ENCODE data around the gene KLF4.

GRCh38 chr9:107466826-107467225 lies 22.7 kb downstream of the KLF4 start:
- TF ChIP-seq ZNF70 (CRISPR knock-in tag; IDR thresholded peaks at IDR 0.05), result no peak
- no peak for TF ChIP-seq CREB5 (CRISPR knock-in tag; IDR thresholded peaks at IDR 0.05; ENCODE audit: low read depth)
- no peak for TF ChIP-seq TCF4 (CRISPR knock-in tag; IDR thresholded peaks at IDR 0.05; ENCODE audit: borderline replicate concordance)
- no peak for TF ChIP-seq TSHZ2 (CRISPR knock-in tag; IDR thresholded peaks at IDR 0.05)
- no peak for TF ChIP-seq ZNF8 (CRISPR knock-in tag; IDR thresholded peaks at IDR 0.05)
- TF ChIP-seq ZFP30 (CRISPR knock-in tag; IDR thresholded peaks at IDR 0.05), result no peak
- TF ChIP-seq SNAI2 (CRISPR knock-in tag; IDR thresholded peaks at IDR 0.05), result no peak
- no peak for TF ChIP-seq ZFP3 (CRISPR knock-in tag; IDR thresholded peaks at IDR 0.05)
- TF ChIP-seq PATZ1 (CRISPR knock-in tag; IDR thresholded peaks at IDR 0.05; ENCODE audit: borderline replicate concordance), result no peak
- TF ChIP-seq ZC3H10 (CRISPR knock-in tag; IDR thresholded peaks at IDR 0.05), result no peak
- no peak for TF ChIP-seq RARB (CRISPR knock-in tag; IDR thresholded peaks at IDR 0.05)
- TF ChIP-seq ARNTL (CRISPR knock-in tag; IDR thresholded peaks at IDR 0.05; ENCODE audit: borderline replicate concordance, low read depth), result no peak
- TF ChIP-seq ZNF565 (CRISPR knock-in tag; conservative IDR thresholded peaks at IDR 0.05; ENCODE audit: low read depth), result no peak
- no peak for TF ChIP-seq TOX (CRISPR knock-in tag; IDR thresholded peaks at IDR 0.05; ENCODE audit: borderline replicate concordance)

Measured in SK-N-SH treated with all-trans-retinoic acid at 6 μM for 48 hours (cell line).